OCI-LY7 (cell line): Measurements from ENCODE around the gene EHD2. TPM values are rescaled to one million over a fixed set of nuclear protein-coding genes. Genes with fewer than 3 reads are reported as not detected.

ENCODE experiments used
- BruUV-seq: library from RNA; stranded (reverse); fragments of 400-500 nt; replicated peaks from 2 replicates; lab custom pipeline; 2021; lab: Mats Ljungman, UMichigan
- CTCF ChIA-PET: fragments of 300-600 bp; sonication (Branson Sonifier 250); formaldehyde crosslinking; loops from one replicate; lab custom pipeline; 2022; ENCODE audit warnings: antibody characterized with exemption; ENCODE audit not compliant: unreplicated experiment; lab: Charles Lee
- POLR2A ChIA-PET: fragments of 300-600 bp; sonication (Branson Sonifier 250); formaldehyde crosslinking; loops from one replicate; lab custom pipeline; 2022; ENCODE audit warnings: antibody characterized with exemption; lab: Charles Lee
- DNase-seq: peaks from one replicate; pipeline ENCODE4 v3.0.0-alpha.2; 2015; ENCODE audit warnings: low spot score
- H2AFZ ChIP-seq: fragments of 200-600 bp; sonication (generic), shearing (Covaris generic); 2 replicates; pipeline ENCODE4 v1.6.1; 2014; ENCODE audit warnings: mild to moderate bottlenecking, antibody characterized with exemption, low read length, moderate library complexity
- H3K27ac ChIP-seq: fragments of 200-600 bp; sonication (generic); 2 replicates; pipeline ENCODE4 v1.5.1; 2014; ENCODE audit warnings: mixed run types, low read depth, mild to moderate bottlenecking, moderate library complexity, low read length, inconsistent platforms; ENCODE audit not compliant: poor library complexity, severe bottlenecking
- H3K36me3 ChIP-seq: fragments of 200-600 bp; sonication (generic); 2 replicates; pipeline ENCODE4 v1.6.1; 2014; ENCODE audit warnings: mild to moderate bottlenecking, antibody characterized with exemption, low read length, moderate library complexity, mixed read lengths; ENCODE audit not compliant: insufficient read depth
- H3K4me1 ChIP-seq: fragments of 200-600 bp; sonication (generic); 2 replicates; pipeline ENCODE4 v1.5.1; 2014; ENCODE audit warnings: mild to moderate bottlenecking, low read length; ENCODE audit not compliant: insufficient read depth, poor library complexity, severe bottlenecking
- H3K4me2 ChIP-seq: fragments of 200-600 bp; sonication (generic); 2 replicates; pipeline ENCODE4 v1.6.1; 2014; ENCODE audit warnings: mild to moderate bottlenecking, low read length
- H3K4me3 ChIP-seq: fragments of 200-600 bp; sonication (generic); 2 replicates; pipeline ENCODE4 v1.5.1; 2014; ENCODE audit warnings: mild to moderate bottlenecking, low read depth, low read length; ENCODE audit not compliant: poor library complexity, severe bottlenecking
- H3K79me2 ChIP-seq: fragments of 200-600 bp; sonication (generic); 2 replicates; pipeline ENCODE4 v1.6.1; 2016; ENCODE audit warnings: low read depth, mild to moderate bottlenecking, low read length, moderate library complexity, mixed read lengths; ENCODE audit not compliant: insufficient read depth
- H3K9me2 ChIP-seq: fragments of 200-600 bp; sonication (generic); 2 replicates; pipeline ENCODE4 v1.6.1; 2016; ENCODE audit warnings: mild to moderate bottlenecking, low read length, mixed read lengths; ENCODE audit not compliant: insufficient read depth
- H3K9me3 ChIP-seq: fragments of 200-600 bp; sonication (generic); 2 replicates; pipeline ENCODE4 v1.6.1; 2014; ENCODE audit warnings: mild to moderate bottlenecking, mixed run types, low read length, mixed read lengths
- H4K20me1 ChIP-seq: fragments of 200-600 bp; sonication (generic); 2 replicates; pipeline ENCODE4 v1.6.1; 2014; ENCODE audit warnings: mild to moderate bottlenecking, antibody characterized with exemption, low read length, moderate library complexity, mixed read lengths; ENCODE audit not compliant: insufficient read depth
- CTCF ChIP-seq: fragments of 200-600 bp; sonication (generic); conservative IDR thresholded peaks from 2 replicates; pipeline ENCODE4 v1.5.1; 2014; ENCODE audit warnings: mild to moderate bottlenecking, antibody characterized with exemption, low read length, moderate library complexity, mixed read lengths
- EZH2phosphoT487 ChIP-seq: fragments of 200-600 bp; sonication (generic); IDR thresholded peaks from 2 replicates; pipeline ENCODE4 v1.6.1; 2018; ENCODE audit warnings: low read depth, borderline replicate concordance, mild to moderate bottlenecking, mixed run types, antibody characterized with exemption, low read length, moderate library complexity, mixed read lengths
- intact Hi-C: fragments of 100-400 bp; cut with micrococcal nuclease; formaldehyde crosslinking; loops from one replicate; pipeline ENCODE4 v1.10.0; 2022; ENCODE audit not compliant: unreplicated experiment
- total RNA-seq, 2 experiments: library from RNA; depleted of rRNA in 1 of 2; stranded (reverse); fragments of >200 nt in 1 of 2; shearing (Covaris generic) in 1 of 2; gene quantifications; 2 replicates each; pipeline ENCODE4 v1.2.3, GENCODE V29; 2014 to 2022

Gene EHD2
- total RNA-seq, 2 experiments from 2014 or later, result not detected

- intact Hi-C loops, result no loop called here
- POLR2A ChIA-PET, result no interaction called here
- H3K9me3 ChIP-seq, result no peaks in the 10 kb centered on the region
- H4K20me1 ChIP-seq, result no peaks in the 10 kb centered on the region
- H3K4me2 ChIP-seq, result no peak overlapping the region
- no peaks in the 10 kb centered on the region for H3K79me2 ChIP-seq
- H3K36me3 ChIP-seq, result peaks cover 52% of the 10 kb centered on the region
- CTCF ChIA-PET, result no interaction called here
- no peak overlapping the region for H3K27ac ChIP-seq
- DNase-seq, result no peak
- no peaks in the 10 kb centered on the region for H3K9me2 ChIP-seq
- no peak overlapping the region for H2AFZ ChIP-seq
- no peaks in the 10 kb centered on the region for H3K4me1 ChIP-seq
- BruUV-seq, result no TSS peak
- H3K4me3 ChIP-seq, result no peak overlapping the region
- TF ChIP-seq CTCF (no peak), EZH2phosphoT487 (no peak)
Measured at GRCh38 chr19:47675271-47675670, 38.0 kb upstream of the EHD2 start.

GRCh38 chr19:47675859-47676258, 37.4 kb upstream of the EHD2 start:
- H3K4me3 ChIP-seq, result no peak overlapping the region
- peaks cover 47% of the 10 kb centered on the region for H3K36me3 ChIP-seq
- H3K27ac ChIP-seq, result no peak overlapping the region
- no peak for TF ChIP-seq CTCF
- no peak for TF ChIP-seq EZH2phosphoT487
- no peaks in the 10 kb centered on the region for H4K20me1 ChIP-seq
- H3K9me3 ChIP-seq, result no peaks in the 10 kb centered on the region
- no peak overlapping the region for H3K4me2 ChIP-seq
- H2AFZ ChIP-seq, result no peak overlapping the region
- no TSS peak for BruUV-seq
- POLR2A ChIA-PET, result no interaction called here
- H3K4me1 ChIP-seq, result no peaks in the 10 kb centered on the region
- H3K79me2 ChIP-seq, result no peaks in the 10 kb centered on the region
- intact Hi-C loops, result no loop called here
- no peak for DNase-seq
- no peaks in the 10 kb centered on the region for H3K9me2 ChIP-seq
- CTCF ChIA-PET, result no interaction called here

GRCh38 chr19:47676811-47677210, 36.4 kb upstream of the EHD2 start:
- no peak for DNase-seq
- Histone ChIP-seq H3K79me2 (no peaks in the 10 kb centered on the region), H3K27ac (no peak overlapping the region), H3K9me3 (no peaks in the 10 kb centered on the region), H4K20me1 (no peaks in the 10 kb centered on the region), H3K4me2 (no peak overlapping the region), H3K4me3 (no peak overlapping the region), H3K9me2 (no peaks in the 10 kb centered on the region), H3K36me3 (peaks cover 42% of the 10 kb centered on the region; the same call in 1 of the 2 replicates), H2AFZ (no peak overlapping the region), H3K4me1 (no peaks in the 10 kb centered on the region)
- CTCF ChIA-PET, result no interaction called here
- intact Hi-C loops, result no loop called here
- TF ChIP-seq EZH2phosphoT487 (no peak), CTCF (no peak)
- no TSS peak for BruUV-seq
- POLR2A ChIA-PET, result no interaction called here
